Breast epithelium (tissue), 3 donors: Measurements from ENCODE around the gene PNP.

Experiments used
- POLR2A ChIP-seq: fragments of 450-650 bp; IDR thresholded peaks from one replicate; pipeline ENCODE4 v1.6.1; 2016; ENCODE audit warnings: antibody characterized with exemption, mild to moderate bottlenecking, moderate library complexity
- POLR2AphosphoS5 ChIP-seq, 3 donors: sonication (generic); formaldehyde crosslinking; IDR thresholded peaks; one replicate each; pipeline ENCODE4 v1.6.1; 2017; ENCODE audit warnings: antibody characterized with exemption in 3 of 3
- TF ChIP-seq, protein P1 (sequence below), 3 donors: fragments of 450-650 bp; IDR thresholded peaks; one replicate each; pipeline ENCODE4 v1.5.1; 2016 to 2017; ENCODE audit warnings: antibody characterized with exemption in 3 of 3, mild to moderate bottlenecking in 3 of 3, moderate library complexity in 3 of 3

- TF ChIP-seq POLR2A, result no peak
- TF ChIP-seq, protein P1, sequence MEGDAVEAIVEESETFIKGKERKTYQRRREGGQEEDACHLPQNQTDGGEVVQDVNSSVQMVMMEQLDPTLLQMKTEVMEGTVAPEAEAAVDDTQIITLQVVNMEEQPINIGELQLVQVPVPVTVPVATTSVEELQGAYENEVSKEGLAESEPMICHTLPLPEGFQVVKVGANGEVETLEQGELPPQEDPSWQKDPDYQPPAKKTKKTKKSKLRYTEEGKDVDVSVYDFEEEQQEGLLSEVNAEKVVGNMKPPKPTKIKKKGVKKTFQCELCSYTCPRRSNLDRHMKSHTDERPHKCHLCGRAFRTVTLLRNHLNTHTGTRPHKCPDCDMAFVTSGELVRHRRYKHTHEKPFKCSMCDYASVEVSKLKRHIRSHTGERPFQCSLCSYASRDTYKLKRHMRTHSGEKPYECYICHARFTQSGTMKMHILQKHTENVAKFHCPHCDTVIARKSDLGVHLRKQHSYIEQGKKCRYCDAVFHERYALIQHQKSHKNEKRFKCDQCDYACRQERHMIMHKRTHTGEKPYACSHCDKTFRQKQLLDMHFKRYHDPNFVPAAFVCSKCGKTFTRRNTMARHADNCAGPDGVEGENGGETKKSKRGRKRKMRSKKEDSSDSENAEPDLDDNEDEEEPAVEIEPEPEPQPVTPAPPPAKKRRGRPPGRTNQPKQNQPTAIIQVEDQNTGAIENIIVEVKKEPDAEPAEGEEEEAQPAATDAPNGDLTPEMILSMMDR (IDR thresholded peaks at IDR 0.05), result no peak
- no peak for TF ChIP-seq POLR2AphosphoS5 (IDR thresholded peaks at IDR 0.05)
These were observed 13.2 kb downstream of the PNP start for GRCh38 chr14:20482382-20482781.
